Measurements from ENCODE around the gene NAA80.

NAA80 gene

GRCh38 chr3:50302095-50303012 is 3.1 kb upstream of the NAA80 start (continued):
- TF ChIP-seq, protein P1, sequence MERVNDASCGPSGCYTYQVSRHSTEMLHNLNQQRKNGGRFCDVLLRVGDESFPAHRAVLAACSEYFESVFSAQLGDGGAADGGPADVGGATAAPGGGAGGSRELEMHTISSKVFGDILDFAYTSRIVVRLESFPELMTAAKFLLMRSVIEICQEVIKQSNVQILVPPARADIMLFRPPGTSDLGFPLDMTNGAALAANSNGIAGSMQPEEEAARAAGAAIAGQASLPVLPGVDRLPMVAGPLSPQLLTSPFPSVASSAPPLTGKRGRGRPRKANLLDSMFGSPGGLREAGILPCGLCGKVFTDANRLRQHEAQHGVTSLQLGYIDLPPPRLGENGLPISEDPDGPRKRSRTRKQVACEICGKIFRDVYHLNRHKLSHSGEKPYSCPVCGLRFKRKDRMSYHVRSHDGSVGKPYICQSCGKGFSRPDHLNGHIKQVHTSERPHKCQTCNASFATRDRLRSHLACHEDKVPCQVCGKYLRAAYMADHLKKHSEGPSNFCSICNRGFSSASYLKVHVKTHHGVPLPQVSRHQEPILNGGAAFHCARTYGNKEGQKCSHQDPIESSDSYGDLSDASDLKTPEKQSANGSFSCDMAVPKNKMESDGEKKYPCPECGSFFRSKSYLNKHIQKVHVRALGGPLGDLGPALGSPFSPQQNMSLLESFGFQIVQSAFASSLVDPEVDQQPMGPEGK (CRISPR knock-in tag; IDR thresholded peaks at IDR 0.05; ENCODE audit: borderline replicate concordance), result no peak
- TF ChIP-seq ZFP3 (CRISPR knock-in tag; IDR thresholded peaks at IDR 0.05) (no peak), OSR1 (CRISPR knock-in tag; IDR thresholded peaks at IDR 0.05) (no peak), ZNF70 (CRISPR knock-in tag; IDR thresholded peaks at IDR 0.05) (no peak), ZNF565 (CRISPR knock-in tag; conservative IDR thresholded peaks at IDR 0.05; ENCODE audit: low read depth) (no peak), RARB (CRISPR knock-in tag; IDR thresholded peaks at IDR 0.05) (no peak), ISL1 (CRISPR knock-in tag; IDR thresholded peaks at IDR 0.05) (no peak), PPARA (CRISPR knock-in tag; IDR thresholded peaks at IDR 0.05; ENCODE audit: borderline replicate concordance) (no peak)
- TF ChIP-seq, protein P2, sequence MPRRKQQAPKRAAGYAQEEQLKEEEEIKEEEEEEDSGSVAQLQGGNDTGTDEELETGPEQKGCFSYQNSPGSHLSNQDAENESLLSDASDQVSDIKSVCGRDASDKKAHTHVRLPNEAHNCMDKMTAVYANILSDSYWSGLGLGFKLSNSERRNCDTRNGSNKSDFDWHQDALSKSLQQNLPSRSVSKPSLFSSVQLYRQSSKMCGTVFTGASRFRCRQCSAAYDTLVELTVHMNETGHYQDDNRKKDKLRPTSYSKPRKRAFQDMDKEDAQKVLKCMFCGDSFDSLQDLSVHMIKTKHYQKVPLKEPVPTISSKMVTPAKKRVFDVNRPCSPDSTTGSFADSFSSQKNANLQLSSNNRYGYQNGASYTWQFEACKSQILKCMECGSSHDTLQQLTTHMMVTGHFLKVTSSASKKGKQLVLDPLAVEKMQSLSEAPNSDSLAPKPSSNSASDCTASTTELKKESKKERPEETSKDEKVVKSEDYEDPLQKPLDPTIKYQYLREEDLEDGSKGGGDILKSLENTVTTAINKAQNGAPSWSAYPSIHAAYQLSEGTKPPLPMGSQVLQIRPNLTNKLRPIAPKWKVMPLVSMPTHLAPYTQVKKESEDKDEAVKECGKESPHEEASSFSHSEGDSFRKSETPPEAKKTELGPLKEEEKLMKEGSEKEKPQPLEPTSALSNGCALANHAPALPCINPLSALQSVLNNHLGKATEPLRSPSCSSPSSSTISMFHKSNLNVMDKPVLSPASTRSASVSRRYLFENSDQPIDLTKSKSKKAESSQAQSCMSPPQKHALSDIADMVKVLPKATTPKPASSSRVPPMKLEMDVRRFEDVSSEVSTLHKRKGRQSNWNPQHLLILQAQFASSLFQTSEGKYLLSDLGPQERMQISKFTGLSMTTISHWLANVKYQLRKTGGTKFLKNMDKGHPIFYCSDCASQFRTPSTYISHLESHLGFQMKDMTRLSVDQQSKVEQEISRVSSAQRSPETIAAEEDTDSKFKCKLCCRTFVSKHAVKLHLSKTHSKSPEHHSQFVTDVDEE (CRISPR knock-in tag; IDR thresholded peaks at IDR 0.05), result no peak

DNA sequence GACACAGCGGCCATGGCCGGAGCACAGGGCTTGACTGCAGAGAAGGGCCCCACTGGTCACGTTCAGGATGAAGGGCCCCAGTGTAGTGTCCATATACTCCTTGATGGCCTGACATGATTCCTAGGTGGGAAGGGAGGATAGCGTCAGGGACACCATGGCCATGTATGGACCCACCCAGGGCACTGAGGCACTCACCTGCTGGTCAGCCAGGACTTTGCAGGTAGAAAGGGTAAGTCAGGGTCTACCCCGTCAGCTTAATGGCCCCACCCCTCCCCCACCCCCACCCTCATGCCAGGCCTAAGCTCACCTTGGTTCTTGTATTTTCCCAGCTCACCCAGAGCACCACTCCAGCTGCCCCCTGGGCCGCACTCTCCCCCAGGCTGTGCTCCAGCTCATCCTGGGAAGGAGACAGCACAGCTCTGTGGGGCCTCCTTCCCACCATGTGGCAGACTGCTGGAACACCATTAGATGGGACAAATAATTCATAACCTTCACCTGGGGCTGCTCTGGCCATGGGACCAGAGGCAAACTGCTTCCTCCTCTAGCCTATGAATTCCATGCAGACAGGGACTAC is 1.6 kb upstream of the NAA80 start:
- ATAC-seq, result no peak
- TF ChIP-seq GLIS3 (CRISPR knock-in tag; IDR thresholded peaks at IDR 0.05) (no peak), ZNF565 (CRISPR knock-in tag; conservative IDR thresholded peaks at IDR 0.05; ENCODE audit: low read depth) (no peak), PPARA (CRISPR knock-in tag; IDR thresholded peaks at IDR 0.05; ENCODE audit: borderline replicate concordance) (no peak), ISL1 (CRISPR knock-in tag; IDR thresholded peaks at IDR 0.05) (no peak), TCF4 (CRISPR knock-in tag; IDR thresholded peaks at IDR 0.05; ENCODE audit: borderline replicate concordance) (no peak), ZC3H10 (CRISPR knock-in tag; IDR thresholded peaks at IDR 0.05) (no peak), TOX (CRISPR knock-in tag; IDR thresholded peaks at IDR 0.05; ENCODE audit: borderline replicate concordance) (no peak), POU6F1 (CRISPR knock-in tag; IDR thresholded peaks at IDR 0.05; ENCODE audit: borderline replicate concordance, low read depth) (no peak), RARB (CRISPR knock-in tag; IDR thresholded peaks at IDR 0.05) (no peak), ZFP30 (CRISPR knock-in tag; IDR thresholded peaks at IDR 0.05) (no peak), ZNF8 (CRISPR knock-in tag; IDR thresholded peaks at IDR 0.05) (no peak), OSR1 (CRISPR knock-in tag; IDR thresholded peaks at IDR 0.05) (no peak), ZFP3 (CRISPR knock-in tag; IDR thresholded peaks at IDR 0.05) (no peak)
- TF ChIP-seq, protein P1 (CRISPR knock-in tag; IDR thresholded peaks at IDR 0.05; ENCODE audit: borderline replicate concordance), result no peak

GRCh38 chr3:50299929-50300680 is 900 bp upstream of the NAA80 start:
- no peak for ATAC-seq
- TF ChIP-seq ZNF8 (CRISPR knock-in tag; IDR thresholded peaks at IDR 0.05) (no peak), ZC3H10 (CRISPR knock-in tag; IDR thresholded peaks at IDR 0.05) (no peak), ZNF565 (CRISPR knock-in tag; conservative IDR thresholded peaks at IDR 0.05; ENCODE audit: low read depth) (no peak), BACH2 (CRISPR knock-in tag; IDR thresholded peaks at IDR 0.05; ENCODE audit: borderline replicate concordance) (no peak), ZNF70 (CRISPR knock-in tag; IDR thresholded peaks at IDR 0.05) (no peak), ARNTL (CRISPR knock-in tag; IDR thresholded peaks at IDR 0.05; ENCODE audit: borderline replicate concordance, low read depth) (no peak), ESRRG (CRISPR knock-in tag; IDR thresholded peaks at IDR 0.05) (no peak), PPARA (CRISPR knock-in tag; IDR thresholded peaks at IDR 0.05; ENCODE audit: borderline replicate concordance) (no peak)
- TF ChIP-seq, protein P3, sequence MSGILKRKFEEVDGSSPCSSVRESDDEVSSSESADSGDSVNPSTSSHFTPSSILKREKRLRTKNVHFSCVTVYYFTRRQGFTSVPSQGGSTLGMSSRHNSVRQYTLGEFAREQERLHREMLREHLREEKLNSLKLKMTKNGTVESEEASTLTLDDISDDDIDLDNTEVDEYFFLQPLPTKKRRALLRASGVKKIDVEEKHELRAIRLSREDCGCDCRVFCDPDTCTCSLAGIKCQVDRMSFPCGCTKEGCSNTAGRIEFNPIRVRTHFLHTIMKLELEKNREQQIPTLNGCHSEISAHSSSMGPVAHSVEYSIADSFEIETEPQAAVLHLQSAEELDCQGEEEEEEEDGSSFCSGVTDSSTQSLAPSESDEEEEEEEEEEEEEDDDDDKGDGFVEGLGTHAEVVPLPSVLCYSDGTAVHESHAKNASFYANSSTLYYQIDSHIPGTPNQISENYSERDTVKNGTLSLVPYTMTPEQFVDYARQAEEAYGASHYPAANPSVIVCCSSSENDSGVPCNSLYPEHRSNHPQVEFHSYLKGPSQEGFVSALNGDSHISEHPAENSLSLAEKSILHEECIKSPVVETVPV (CRISPR knock-in tag; IDR thresholded peaks at IDR 0.05), result no peak

All from SK-N-SH treated with all-trans-retinoic acid at 6 μM for 48 hours (cell line).